Gastrocnemius medialis (tissue), 4 donors: ENCODE results near the gene PTBP1. TPM values are rescaled to one million over a fixed set of nuclear protein-coding genes. Genes with fewer than 3 reads are reported as not detected.

Source experiments
- ATAC-seq, 2 donors: fragments of 150-250 bp; one replicate each; pipeline ENCODE4 v1.9.1; 2016
- DNase-seq, 2 donors: peaks; one replicate each; pipeline ENCODE4 v3.0.0-alpha.2; 2019
- H3K27ac ChIP-seq, 4 donors: fragments of 200-600 bp; sonication (generic); 1 replicate in 1 of 4; 2 replicates in 3 of 4; pipeline ENCODE4 v1.5.1; 2016 to 2018; ENCODE audit warnings: mild to moderate bottlenecking in 2 of 4, moderate library complexity in 1 of 4
- H3K27me3 ChIP-seq, 3 donors: fragments of 200-600 bp; sonication (generic) in 2 of 3; 1 replicate in 1 of 3; 2 replicates in 2 of 3; pipeline versions ENCODE4 v1.5.1 to v1.6.0; 2016 to 2019; ENCODE audit warnings: mild to moderate bottlenecking in 1 of 3, moderate library complexity in 1 of 3
- H3K36me3 ChIP-seq, 2 donors: fragments of 200-600 bp; sonication (generic) in 1 of 2; one replicate each; pipeline ENCODE4 v1.5.1; 2017 to 2018
- H3K4me1 ChIP-seq, 2 donors: fragments of 200-600 bp; sonication (generic) in 1 of 2; one replicate each; pipeline ENCODE4 v1.5.1; 2016 to 2017; ENCODE audit warnings: mild to moderate bottlenecking in 2 of 2
- H3K4me3 ChIP-seq, 4 donors: fragments of 200-600 bp; sonication (generic) in 3 of 4; 1 replicate in 1 of 4; 2 replicates in 3 of 4; pipeline ENCODE4 v1.5.1; 2016 to 2019; ENCODE audit warnings: mild to moderate bottlenecking in 2 of 4
- H3K9me3 ChIP-seq, 3 donors: fragments of 200-600 bp; sonication (generic) in 2 of 3; 1 replicate in 1 of 3; 2 replicates in 2 of 3; pipeline ENCODE4 v1.5.1; 2016 to 2019
- POLR2A ChIP-seq, 2 donors: fragments of 450-650 bp; IDR thresholded peaks; one replicate each; pipeline ENCODE4 v1.6.1; 2017; ENCODE audit warnings: antibody characterized with exemption in 2 of 2, mild to moderate bottlenecking in 2 of 2, moderate library complexity in 2 of 2
- in situ Hi-C, 4 donors: fragments of 200-750 bp; cut with MboI; loops; one replicate each; pipeline versions ENCODE4 v1.15.0 to v1.8.0; 2017; ENCODE audit warnings: low sequenced_read_pairs in 4 of 4
- intact Hi-C: fragments of 100-400 bp; cut with DNase I; formaldehyde crosslinking; loops from one replicate; pipeline ENCODE4 v1.15.1; 2023; ENCODE audit warnings: low total_unique reads
- total RNA-seq, 4 donors: library from RNA; depleted of rRNA; stranded (reverse); fragments of >200 nt; gene quantifications; one replicate each; pipeline versions ENCODE4 v1.1.0 to v1.2.3, GENCODE V29; 2016
- TF ChIP-seq, protein P1 (sequence below), 5 experiments: fragments of 450-650 bp in 3 of 5; fragments of 200-600 bp in 2 of 5; sonication (generic) in 2 of 5; IDR thresholded peaks in 4 of 5; conservative IDR thresholded peaks in 1 of 5; 1 replicate in 4 of 5; 2 replicates in 1 of 5; pipeline ENCODE4 v1.5.1; 2016 to 2019; ENCODE audit warnings: antibody characterized with exemption in 5 of 5, mild to moderate bottlenecking in 3 of 5, moderate library complexity in 3 of 5

Gene PTBP1
- total RNA-seq, 4 donors from 2014 or later: 29.8 to 51.7 (median 36.7) TPM

GRCh38 chr19:810077-810855 is 13.0 kb downstream of the PTBP1 start:
- no peaks in the 10 kb centered on the region for H3K4me1 ChIP-seq
- no peaks in the 10 kb centered on the region for H3K27me3 ChIP-seq
- intact Hi-C loops: no loop called here
- ATAC-seq (no peak), DNase-seq (no peak)
- H3K9me3 ChIP-seq: no peaks in the 10 kb centered on the region
- in situ Hi-C loops: no loop called here
- H3K36me3 ChIP-seq: peaks cover 0 to 67% of the 10 kb centered on the region in 2 donors
- H3K4me3 ChIP-seq: no peak overlapping the region
- TF ChIP-seq POLR2A (IDR thresholded peaks at IDR 0.05): no peak
- TF ChIP-seq, protein P1, sequence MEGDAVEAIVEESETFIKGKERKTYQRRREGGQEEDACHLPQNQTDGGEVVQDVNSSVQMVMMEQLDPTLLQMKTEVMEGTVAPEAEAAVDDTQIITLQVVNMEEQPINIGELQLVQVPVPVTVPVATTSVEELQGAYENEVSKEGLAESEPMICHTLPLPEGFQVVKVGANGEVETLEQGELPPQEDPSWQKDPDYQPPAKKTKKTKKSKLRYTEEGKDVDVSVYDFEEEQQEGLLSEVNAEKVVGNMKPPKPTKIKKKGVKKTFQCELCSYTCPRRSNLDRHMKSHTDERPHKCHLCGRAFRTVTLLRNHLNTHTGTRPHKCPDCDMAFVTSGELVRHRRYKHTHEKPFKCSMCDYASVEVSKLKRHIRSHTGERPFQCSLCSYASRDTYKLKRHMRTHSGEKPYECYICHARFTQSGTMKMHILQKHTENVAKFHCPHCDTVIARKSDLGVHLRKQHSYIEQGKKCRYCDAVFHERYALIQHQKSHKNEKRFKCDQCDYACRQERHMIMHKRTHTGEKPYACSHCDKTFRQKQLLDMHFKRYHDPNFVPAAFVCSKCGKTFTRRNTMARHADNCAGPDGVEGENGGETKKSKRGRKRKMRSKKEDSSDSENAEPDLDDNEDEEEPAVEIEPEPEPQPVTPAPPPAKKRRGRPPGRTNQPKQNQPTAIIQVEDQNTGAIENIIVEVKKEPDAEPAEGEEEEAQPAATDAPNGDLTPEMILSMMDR (IDR thresholded peaks at IDR 0.05 in 4 of 5, conservative IDR thresholded peaks at IDR 0.05 in 1 of 5): no peak
- H3K27ac ChIP-seq: no peak overlapping the region

- ATAC-seq: no peak
- H3K4me1 ChIP-seq: no peaks in the 10 kb centered on the region
- no peak overlapping the region for H3K27ac ChIP-seq
- TF ChIP-seq POLR2A (IDR thresholded peaks at IDR 0.05): no peak
- TF ChIP-seq, protein P1 (IDR thresholded peaks at IDR 0.05 in 4 of 5, conservative IDR thresholded peaks at IDR 0.05 in 1 of 5): no peak
- in situ Hi-C loops (no loop called here), intact Hi-C loops (no loop called here)
- H3K9me3 ChIP-seq: no peaks in the 10 kb centered on the region
- H3K36me3 ChIP-seq: peaks cover 0 to 61% of the 10 kb centered on the region in 2 donors
- H3K27me3 ChIP-seq: no peaks in the 10 kb centered on the region
- no peak for DNase-seq
- H3K4me3 ChIP-seq: no peak overlapping the region
These were observed 13.7 kb downstream of the PTBP1 start for GRCh38 chr19:810883-811489.

DNA sequence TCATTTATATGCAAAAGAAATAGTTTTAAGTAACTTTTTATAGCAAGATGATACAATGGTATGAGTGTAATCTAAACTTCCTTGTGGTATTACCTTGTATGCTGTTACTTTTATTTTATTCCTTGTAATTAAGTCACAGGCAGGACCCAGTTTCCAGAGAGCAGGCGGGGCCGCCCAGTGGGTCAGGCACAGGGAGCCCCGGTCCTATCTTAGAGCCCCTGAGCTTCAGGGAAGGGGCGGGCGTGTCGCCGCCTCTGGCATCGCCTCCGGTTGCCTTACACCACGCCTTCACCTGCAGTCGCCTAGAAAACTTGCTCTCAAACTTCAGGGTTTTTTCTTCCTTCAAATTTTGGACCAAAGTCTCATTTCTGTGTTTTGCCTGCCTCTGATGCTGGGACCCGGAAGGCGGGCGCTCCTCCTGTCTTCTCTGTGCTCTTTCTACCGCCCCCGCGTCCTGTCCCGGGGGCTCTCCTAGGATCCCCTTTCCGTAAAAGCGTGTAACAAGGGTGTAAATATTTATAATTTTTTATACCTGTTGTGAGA is 14.3 kb downstream of the PTBP1 start:
- TF ChIP-seq, protein P1 (IDR thresholded peaks at IDR 0.05 in 4 of 5, conservative IDR thresholded peaks at IDR 0.05 in 1 of 5): no peak
- no peak for TF ChIP-seq POLR2A (IDR thresholded peaks at IDR 0.05)
- no peak for DNase-seq
- no peaks in the 10 kb centered on the region for H3K9me3 ChIP-seq
- no peak overlapping the region for H3K4me3 ChIP-seq
- ATAC-seq: no peak
- H3K4me1 ChIP-seq: no peaks in the 10 kb centered on the region
- H3K27ac ChIP-seq: no peak overlapping the region
- H3K27me3 ChIP-seq: no peaks in the 10 kb centered on the region
- in situ Hi-C loops (no loop called here), intact Hi-C loops (no loop called here)
- H3K36me3 ChIP-seq: peaks cover 0 to 56% of the 10 kb centered on the region in 2 donors

DNA sequence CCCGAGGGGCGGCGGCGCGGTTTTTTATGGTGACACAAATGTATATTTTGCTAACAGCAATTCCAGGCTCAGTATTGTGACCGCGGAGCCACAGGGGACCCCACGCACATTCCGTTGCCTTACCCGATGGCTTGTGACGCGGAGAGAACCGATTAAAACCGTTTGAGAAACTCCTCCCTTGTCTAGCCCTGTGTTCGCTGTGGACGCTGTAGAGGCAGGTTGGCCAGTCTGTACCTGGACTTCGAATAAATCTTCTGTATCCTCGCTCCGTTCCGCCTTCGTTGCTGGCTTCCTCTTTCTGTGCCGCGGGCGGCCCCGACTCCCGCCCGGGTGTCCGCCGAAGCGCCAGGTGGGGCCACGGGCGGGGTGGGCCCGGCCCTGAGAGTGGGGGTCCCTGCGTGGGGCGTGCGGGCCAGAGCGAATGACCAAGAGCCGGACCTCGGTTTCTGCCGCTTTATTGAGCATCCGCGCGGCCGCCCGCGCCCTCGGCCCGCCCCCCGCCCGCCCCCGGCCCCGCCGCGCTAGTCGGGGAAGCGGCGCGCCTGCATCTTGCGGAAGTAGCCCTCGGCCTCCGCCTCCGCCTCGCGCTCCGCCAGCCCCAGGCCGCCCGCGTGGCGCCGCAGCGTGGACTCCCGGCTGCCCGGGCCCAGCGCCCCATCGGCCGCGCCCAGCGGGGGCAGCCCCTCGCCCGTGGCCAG is 14.9 kb downstream of the PTBP1 start:
- Histone ChIP-seq H3K9me3 (no peaks in the 10 kb centered on the region), H3K4me3 (no peak overlapping the region), H3K27ac (no peak overlapping the region), H3K27me3 (no peaks in the 10 kb centered on the region), H3K4me1 (no peaks in the 10 kb centered on the region), H3K36me3 (peaks cover 0 to 49% of the 10 kb centered on the region in 2 donors)
- TF ChIP-seq, protein P1 (IDR thresholded peaks at IDR 0.05 in 4 of 5, conservative IDR thresholded peaks at IDR 0.05 in 1 of 5): no peak
- TF ChIP-seq POLR2A (IDR thresholded peaks at IDR 0.05): no peak
- no peak for ATAC-seq
- intact Hi-C loops (no loop called here), in situ Hi-C loops (no loop called here)
- no peak for DNase-seq
